Thymus (tissue), 11 donors: Measurements from ENCODE around the gene CAMTA1. TPM values are rescaled to one million over a fixed set of nuclear protein-coding genes. Genes with fewer than 3 reads are reported as not detected.

Experiments
- DNase-seq, 9 donors: peaks; one replicate each; pipeline ENCODE4 v3.0.0-alpha.2; 2013; ENCODE audit warnings: low spot score in 9 of 9, low read depth in 6 of 9, missing footprints in 1 of 9
- H3K27ac ChIP-seq, 2 donors: one replicate each; pipeline ENCODE4 v1.5.1; 2013; ENCODE audit warnings: control low read depth in 1 of 2, low read depth in 1 of 2, low read length in 1 of 2, mild to moderate bottlenecking in 1 of 2, moderate library complexity in 1 of 2
- H3K27me3 ChIP-seq, 2 donors: one replicate each; pipeline ENCODE4 v1.5.1; 2013; ENCODE audit warnings: low read length in 1 of 2; ENCODE audit not compliant: control insufficient read depth in 2 of 2, insufficient read depth in 1 of 2
- H3K36me3 ChIP-seq, 2 donors: one replicate each; pipeline ENCODE4 v1.5.1; 2013; ENCODE audit warnings: low read length in 1 of 2, mild to moderate bottlenecking in 1 of 2, moderate library complexity in 1 of 2; ENCODE audit not compliant: control insufficient read depth in 2 of 2, insufficient read depth in 2 of 2
- H3K4me1 ChIP-seq, 2 donors: one replicate each; pipeline ENCODE4 v1.5.1; 2013; ENCODE audit warnings: low read length in 2 of 2; ENCODE audit not compliant: control insufficient read depth in 2 of 2, insufficient read depth in 2 of 2
- H3K4me3 ChIP-seq, 2 donors: one replicate each; pipeline ENCODE4 v1.5.1; 2013; ENCODE audit warnings: low read length in 2 of 2, control low read depth in 1 of 2, mild to moderate bottlenecking in 1 of 2
- H3K9me3 ChIP-seq, 2 donors: one replicate each; pipeline ENCODE4 v1.5.1; 2013; ENCODE audit warnings: low read length in 1 of 2, mild to moderate bottlenecking in 1 of 2; ENCODE audit not compliant: control insufficient read depth in 2 of 2, insufficient read depth in 1 of 2
- WGBS: extraction: QIAGEN DNeasy Blood & Tissue Kit; methylation state at CpG from one replicate; pipeline ENCODE4 v1.1.7; 2013; 5-methylcytosine and 5-hydroxymethylcytosine counted together
- polyA plus RNA-seq: library from polyadenylated mRNA; stranded (reverse); fragments of 200-250 nt; gene quantifications from one replicate; pipeline ENCODE4 v1.2.3, GENCODE V29; 2013
- total RNA-seq: library from RNA; stranded (reverse); fragments of 120-200 nt; gene quantifications from one replicate; pipeline ENCODE4 v1.2.4, GENCODE V29; 2013
- donor health status: healthy.

The CAMTA1 gene
- total and polyA plus RNA-seq, 2 donors: 32.0 to 158 TPM

DNA sequence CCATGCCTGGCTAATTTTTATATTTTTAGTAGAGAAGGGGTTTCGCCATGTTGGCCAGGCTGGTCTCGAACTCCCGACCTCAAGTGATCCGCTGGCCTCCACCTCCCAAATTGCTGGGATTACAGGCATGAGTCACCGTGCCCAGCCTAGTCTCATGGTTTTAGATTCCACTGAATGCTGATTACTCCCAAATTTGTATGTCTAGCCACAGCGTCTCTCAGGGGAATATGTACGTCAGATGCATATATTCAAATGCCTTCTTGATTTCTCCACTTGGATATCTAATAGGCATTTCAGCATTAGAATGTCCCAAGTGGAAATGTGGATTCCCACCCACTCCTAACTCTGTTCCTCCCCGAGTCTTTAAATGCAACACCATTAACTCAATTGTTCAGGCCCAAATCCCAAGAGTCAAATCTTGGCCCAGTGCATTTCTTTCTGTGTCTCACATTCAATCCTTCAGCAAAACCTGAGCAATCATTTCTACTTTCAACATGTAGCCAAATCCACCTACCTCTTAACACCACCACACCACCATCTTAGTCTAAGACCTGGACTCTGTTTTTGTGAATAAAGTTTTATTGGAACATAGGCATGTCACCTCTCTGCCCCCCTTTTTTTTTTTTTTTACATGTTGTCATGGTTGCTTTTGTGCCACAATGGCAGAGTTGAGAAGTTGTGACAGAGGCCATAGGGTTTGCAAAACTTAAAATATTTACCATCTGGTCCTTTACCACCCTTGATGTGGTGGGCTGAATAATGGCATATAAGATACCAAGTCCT, 9.8 kb upstream of the CAMTA1 start:
- WGBS: 98% methylated on average over 8 of the region's 8 CpGs
- Histone ChIP-seq H3K36me3 (no peaks in the 10 kb centered on the region), H3K4me1 (no peaks in the 10 kb centered on the region), H3K4me3 (no peak overlapping the region), H3K9me3 (no peaks in the 10 kb centered on the region), H3K27me3 (peaks cover 0 to 3% of the 10 kb centered on the region in 2 donors), H3K27ac (no peak overlapping the region)
- no peak for DNase-seq

DNA sequence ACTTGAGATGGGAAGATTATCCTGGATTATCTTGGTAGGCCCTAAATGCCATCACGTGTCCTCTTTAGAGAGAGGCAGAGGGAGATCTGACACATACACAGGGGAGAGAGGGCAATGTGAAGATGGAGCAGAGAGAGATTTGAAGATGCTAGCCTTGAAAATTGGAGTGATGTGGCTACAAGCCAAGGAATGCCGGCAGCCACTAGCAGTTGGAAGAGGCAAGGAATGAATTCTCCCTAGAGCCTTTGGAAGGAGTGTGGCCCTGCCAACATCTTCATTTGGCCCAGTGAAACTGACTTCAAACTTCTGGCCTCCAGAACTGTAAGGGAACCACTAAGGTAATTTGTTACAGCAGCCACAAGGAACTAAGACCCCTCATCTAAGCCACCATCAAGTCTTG, 8.9 kb upstream of the CAMTA1 start:
- H3K9me3 ChIP-seq: no peaks in the 10 kb centered on the region
- H3K36me3 ChIP-seq: no peaks in the 10 kb centered on the region
- DNase-seq: no peak
- no peak overlapping the region for H3K27ac ChIP-seq
- WGBS: 98% methylated on average over 2 of the region's 2 CpGs
- H3K27me3 ChIP-seq: no peaks in the 10 kb centered on the region
- no peaks in the 10 kb centered on the region for H3K4me1 ChIP-seq
- no peak overlapping the region for H3K4me3 ChIP-seq

DNA sequence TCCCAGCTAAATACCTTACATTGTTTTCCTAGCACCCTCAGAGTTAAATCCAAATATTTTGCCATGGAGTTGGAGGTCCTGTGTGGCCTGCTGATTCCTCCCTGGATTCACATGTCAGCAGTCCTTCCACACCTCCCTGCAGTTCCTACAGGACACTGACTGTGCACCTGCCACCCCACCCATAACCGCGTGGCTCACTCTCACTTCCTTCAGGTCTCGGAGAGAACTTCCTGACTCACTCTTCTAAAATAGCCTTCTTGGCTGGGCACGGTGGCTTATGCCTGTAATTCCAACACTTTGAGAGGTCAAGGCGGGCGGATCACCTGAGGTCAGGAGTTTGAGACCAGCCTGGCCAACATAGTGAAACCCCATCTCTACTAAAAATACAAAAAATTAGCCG, 8.4 kb upstream of the CAMTA1 start:
- H3K36me3 ChIP-seq: no peaks in the 10 kb centered on the region
- H3K27me3 ChIP-seq: no peaks in the 10 kb centered on the region
- no peaks in the 10 kb centered on the region for H3K4me1 ChIP-seq
- no peak overlapping the region for H3K27ac ChIP-seq
- no peaks in the 10 kb centered on the region for H3K9me3 ChIP-seq
- DNase-seq: no peak
- 54% methylated on average over 7 of the region's 7 CpGs for WGBS
- no peak overlapping the region for H3K4me3 ChIP-seq

DNA sequence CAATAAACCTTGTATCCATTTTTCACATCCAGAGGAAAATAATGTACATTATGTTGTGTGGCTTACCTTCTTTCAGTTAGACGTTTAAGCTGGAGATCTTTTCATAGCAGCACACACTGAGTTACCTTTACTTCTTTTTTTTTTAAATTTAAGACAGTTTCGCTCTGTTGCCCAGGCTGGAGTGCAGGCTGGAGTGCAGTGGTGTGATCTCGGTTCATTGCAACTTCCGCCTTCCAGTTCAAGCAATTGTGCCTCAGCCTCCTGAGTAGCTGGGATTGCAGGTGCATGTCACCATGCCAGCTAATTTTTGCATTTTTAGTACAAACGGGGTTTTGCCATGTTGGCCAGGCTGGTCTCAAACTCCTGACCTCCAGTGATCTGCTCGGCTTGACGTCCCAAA, 7.4 kb upstream of the CAMTA1 start:
- Histone ChIP-seq H3K4me1 (no peaks in the 10 kb centered on the region), H3K27me3 (no peaks in the 10 kb centered on the region), H3K27ac (no peak overlapping the region), H3K36me3 (no peaks in the 10 kb centered on the region), H3K9me3 (no peaks in the 10 kb centered on the region), H3K4me3 (no peak overlapping the region)
- 93% methylated on average over 7 of the region's 7 CpGs for WGBS
- no peak for DNase-seq

DNA sequence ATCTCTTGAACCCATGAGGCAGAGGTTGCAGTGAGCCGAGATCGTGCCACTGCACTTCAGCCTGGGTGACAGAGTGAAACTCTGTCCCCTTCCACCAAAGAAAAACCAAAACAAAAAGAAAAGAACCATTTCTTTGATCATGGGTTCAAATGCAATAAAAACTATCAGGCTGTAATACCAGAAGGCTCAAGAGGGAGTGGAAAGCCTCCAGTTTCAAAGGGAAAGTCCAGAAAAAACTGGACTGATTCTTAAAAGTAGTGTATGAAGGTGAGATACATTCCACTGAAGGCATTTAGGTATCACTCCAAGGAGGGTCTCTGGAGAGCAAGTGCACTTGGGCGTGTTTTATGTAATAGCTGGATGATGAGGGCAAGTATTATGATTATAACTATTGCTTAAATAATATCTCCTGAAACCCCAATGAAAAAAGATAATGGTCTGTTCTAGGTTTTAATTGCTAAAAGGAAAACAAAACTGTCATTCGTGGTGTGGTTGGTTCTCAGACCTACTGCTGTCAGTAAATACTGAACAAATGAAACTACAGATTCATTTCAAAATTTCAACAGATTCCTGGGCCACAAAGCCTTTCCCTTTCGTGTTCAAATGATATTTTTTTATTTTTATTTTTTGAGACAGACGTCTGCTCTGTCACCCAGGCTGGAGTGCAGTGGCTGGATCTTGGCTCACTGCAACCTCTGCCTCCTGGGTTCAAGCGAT, 6.0 kb upstream of the CAMTA1 start:
- Histone ChIP-seq H3K4me1 (peaks cover 0 to 3% of the 10 kb centered on the region in 2 donors), H3K4me3 (no peak overlapping the region), H3K36me3 (no peaks in the 10 kb centered on the region), H3K27ac (no peak overlapping the region), H3K27me3 (peaks cover 0 to 3% of the 10 kb centered on the region in 2 donors), H3K9me3 (no peaks in the 10 kb centered on the region)
- no peak for DNase-seq
- WGBS: 94% methylated on average over 7 of the region's 7 CpGs

DNA sequence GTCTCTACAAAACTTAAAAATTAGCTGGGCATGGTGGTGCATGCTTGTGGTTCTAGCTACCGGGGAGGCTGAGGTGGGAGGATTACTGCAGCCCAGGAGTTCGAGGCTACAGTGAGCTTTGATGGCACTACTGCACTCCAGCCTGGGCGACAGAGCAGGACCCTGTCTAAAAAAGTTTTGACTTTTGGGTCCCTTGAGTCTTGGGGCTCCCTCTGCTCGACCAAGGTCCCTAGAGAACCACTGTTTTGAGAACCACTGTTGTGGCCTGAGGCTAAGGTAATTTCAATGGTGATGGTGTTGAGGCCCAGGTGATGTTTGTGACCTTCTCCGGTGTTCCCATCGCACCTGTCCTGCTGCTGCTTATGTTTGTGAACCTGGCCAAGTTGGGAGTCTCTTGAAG, 3.1 kb upstream of the CAMTA1 start:
- Histone ChIP-seq H3K27me3 (peaks cover 0 to 4% of the 10 kb centered on the region in 2 donors), H3K27ac (no peak overlapping the region), H3K9me3 (no peaks in the 10 kb centered on the region), H3K4me3 (no peak overlapping the region), H3K4me1 (peaks cover 10 to 14% of the 10 kb centered on the region in 2 donors), H3K36me3 (no peaks in the 10 kb centered on the region)
- WGBS: 95% methylated on average over 6 of the region's 6 CpGs
- no peak for DNase-seq

DNA sequence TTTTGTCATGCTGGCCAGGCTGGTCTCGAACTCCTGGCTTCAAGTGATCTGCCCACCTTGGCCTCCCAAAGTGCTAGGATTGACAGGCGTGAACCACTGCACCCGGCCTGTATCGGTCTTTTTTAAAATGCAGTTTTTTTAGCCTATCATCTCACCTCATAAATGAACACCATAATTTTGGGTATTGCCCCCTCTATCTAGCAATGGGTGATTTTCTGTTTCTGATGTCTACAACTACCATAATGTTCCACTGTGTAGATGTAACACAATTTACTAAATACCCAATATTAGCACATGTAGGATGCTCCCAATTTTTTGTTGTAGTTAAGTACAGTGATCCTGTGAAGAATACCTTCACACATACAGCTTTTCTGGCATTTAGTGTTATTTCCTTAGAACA, 2.0 kb upstream of the CAMTA1 start:
- H3K4me3 ChIP-seq: no peak overlapping the region
- no peaks in the 10 kb centered on the region for H3K9me3 ChIP-seq
- peaks cover 13 to 14% of the 10 kb centered on the region in 2 donors for H3K4me1 ChIP-seq
- H3K27ac ChIP-seq: no peak overlapping the region
- H3K36me3 ChIP-seq: peaks cover 0 to 4% of the 10 kb centered on the region in 2 donors
- 97% methylated on average over 4 of the region's 4 CpGs for WGBS
- peaks cover 0 to 4% of the 10 kb centered on the region in 2 donors for H3K27me3 ChIP-seq
- DNase-seq: no peak

DNA sequence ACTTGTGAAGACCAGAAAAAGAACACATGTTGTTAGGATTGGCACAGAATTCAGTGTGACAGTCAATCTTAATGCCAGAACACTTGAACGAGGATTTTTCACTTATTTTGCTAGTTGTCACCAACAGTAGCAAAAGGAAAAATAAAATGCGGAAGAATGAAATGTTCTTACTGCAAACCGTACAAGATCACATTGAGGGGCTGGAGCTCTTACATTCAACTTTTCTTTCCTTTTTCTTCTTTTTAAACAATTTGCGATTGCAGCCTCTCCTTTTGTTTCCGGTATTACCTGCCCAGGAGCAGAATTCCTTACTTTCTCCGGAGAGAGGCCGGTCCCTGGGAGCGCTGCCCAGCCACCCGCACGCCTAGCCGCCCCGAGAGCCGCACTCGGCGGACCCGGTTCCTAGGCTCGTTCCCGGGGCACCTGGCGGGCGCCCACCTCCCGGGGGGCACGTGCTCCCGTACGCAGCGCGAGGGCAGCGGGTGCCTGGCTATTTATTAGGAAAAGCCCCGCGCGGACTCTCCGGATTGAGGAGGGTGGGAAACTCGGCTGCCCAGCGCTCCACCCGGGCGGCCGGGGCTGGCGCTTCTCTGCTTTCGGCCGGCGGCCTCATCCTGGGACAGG, 1.2 kb upstream of the CAMTA1 start:
- Histone ChIP-seq H3K36me3 (peaks cover 0 to 4% of the 10 kb centered on the region in 2 donors), H3K4me3 (peak overlapping the region; percentile 81 to 94), H3K4me1 (peaks cover 14 to 21% of the 10 kb centered on the region in 2 donors), H3K9me3 (no peaks in the 10 kb centered on the region), H3K27me3 (peaks cover 0 to 4% of the 10 kb centered on the region in 2 donors), H3K27ac (peak overlapping the region; percentile 81 to 96)
- under 1% methylated on average over 40 of the region's 40 CpGs for WGBS
- peak in 5 of 9 donors; percentile 6 to 45 (median 8) for DNase-seq
